Neural cell (in vitro differentiated cells): ENCODE results near the gene QKI. TPM values are rescaled to one million over a fixed set of nuclear protein-coding genes. Genes with fewer than 3 reads are reported as not detected.
"Not testable (repeated sequence)": the region's sequence is repeated elsewhere in the genome, so short reads cannot be mapped to it uniquely, and the experiment has no call there.

Experiments used
- H2AFZ ChIP-seq: fragments of 200-600, 300-800 bp; sonication (generic), shearing (Covaris generic); 2 replicates; pipeline ENCODE4 v1.6.0; 2014; ENCODE audit warnings: low read depth, mild to moderate bottlenecking, antibody characterized with exemption, low read length, moderate library complexity
- H3F3A ChIP-seq: fragments of 200-600 bp; shearing (Covaris generic); 2 replicates; pipeline ENCODE4 v1.6.1; 2016; ENCODE audit warnings: mild to moderate bottlenecking, moderate library complexity, mixed read lengths, antibody characterized with exemption, low read length; ENCODE audit not compliant: insufficient read depth, poor library complexity, severe bottlenecking
- H3K27ac ChIP-seq: fragments of 200-600, 300-800 bp; sonication (generic), shearing (Covaris generic); 2 replicates; pipeline ENCODE4 v1.5.1; 2014; ENCODE audit warnings: mild to moderate bottlenecking, low read length, moderate library complexity
- H3K27me3 ChIP-seq: fragments of 300-800, 200-600 bp; sonication (generic), shearing (Covaris generic); 2 replicates; pipeline ENCODE4 v1.6.0; 2014; ENCODE audit warnings: mild to moderate bottlenecking, low read depth, low read length, moderate library complexity; ENCODE audit not compliant: insufficient read depth
- H3K36me3 ChIP-seq: fragments of 300-800, 200-600 bp; sonication (generic), shearing (Covaris generic); 2 replicates; pipeline ENCODE4 v1.5.1; 2014; ENCODE audit warnings: mild to moderate bottlenecking, antibody characterized with exemption, low read length, moderate library complexity; ENCODE audit not compliant: insufficient read depth
- H3K4me2 ChIP-seq: fragments of 300-800, 200-600 bp; sonication (generic), shearing (Covaris generic); 2 replicates; pipeline ENCODE4 v1.6.0; 2014; ENCODE audit warnings: mild to moderate bottlenecking, low read length
- H3K4me3 ChIP-seq: fragments of 300-800, 200-600 bp; sonication (generic), shearing (Covaris generic); 2 replicates; pipeline ENCODE4 v1.5.1; 2014; ENCODE audit warnings: mild to moderate bottlenecking, low read length, moderate library complexity
- H3K79me2 ChIP-seq: fragments of 200-600 bp; shearing (Covaris generic); replicated peaks from 2 replicates; pipeline ENCODE4 v1.6.0; 2014; ENCODE audit warnings: mild to moderate bottlenecking, low read length, moderate library complexity; ENCODE audit not compliant: insufficient read depth
- H3K9ac ChIP-seq: fragments of 300-800, 200-600 bp; sonication (generic), shearing (Covaris generic); 2 replicates; pipeline ENCODE4 v1.6.1; 2016; ENCODE audit warnings: mild to moderate bottlenecking, low read length, mixed read lengths
- H3K9me2 ChIP-seq: fragments of 200-600 bp; shearing (Covaris generic); 2 replicates; pipeline ENCODE4 v1.6.1; 2016; ENCODE audit warnings: mild to moderate bottlenecking, low read length, mixed read lengths; ENCODE audit not compliant: insufficient read depth
- H3K9me3 ChIP-seq: fragments of 200-600, 300-800 bp; sonication (generic), shearing (Covaris generic); 2 replicates; pipeline ENCODE4 v1.6.1; 2016; ENCODE audit warnings: mild to moderate bottlenecking, mixed run types, low read length, moderate library complexity, mixed read lengths
- H4K20me1 ChIP-seq: fragments of 200-600 bp; shearing (Covaris generic); 2 replicates; pipeline ENCODE4 v1.6.1; 2016; ENCODE audit warnings: mild to moderate bottlenecking, mixed run types; ENCODE audit not compliant: insufficient read depth
- EP300 ChIP-seq: fragments of 450-650 bp; conservative IDR thresholded peaks from 2 replicates; pipeline ENCODE4 v1.6.1; 2014; ENCODE audit warnings: antibody characterized with exemption, mild to moderate bottlenecking, moderate library complexity; ENCODE audit not compliant: poor library complexity, severe bottlenecking
- EZH2 ChIP-seq: fragments of 200-600, 300-800 bp; shearing (Covaris generic), sonication (generic); IDR thresholded peaks from 2 replicates; pipeline ENCODE4 v1.6.1; 2014; ENCODE audit warnings: antibody characterized with exemption, low read length, borderline replicate concordance, mild to moderate bottlenecking; ENCODE audit not compliant: insufficient read depth, poor library complexity, severe bottlenecking
- MXI1 ChIP-seq: fragments of 450-650 bp; conservative IDR thresholded peaks from 2 replicates; pipeline ENCODE4 v1.6.1; 2014; ENCODE audit warnings: antibody characterized with exemption, mild to moderate bottlenecking; ENCODE audit not compliant: poor library complexity, severe bottlenecking
- POLR2AphosphoS5 ChIP-seq: IDR thresholded peaks from 2 replicates; pipeline ENCODE4 v1.6.1; 2012
- RAD21 ChIP-seq: fragments of 450-650 bp; conservative IDR thresholded peaks from 2 replicates; pipeline ENCODE4 v1.6.1; 2014; ENCODE audit warnings: antibody characterized with exemption, mild to moderate bottlenecking, moderate library complexity
- SMC3 ChIP-seq: fragments of 450-650 bp; conservative IDR thresholded peaks from 2 replicates; pipeline ENCODE4 v1.6.1; 2014; ENCODE audit warnings: antibody characterized with exemption, mild to moderate bottlenecking, moderate library complexity; ENCODE audit not compliant: poor library complexity
- TAF1 ChIP-seq: IDR thresholded peaks from 2 replicates; pipeline ENCODE4 v1.6.1; 2012; ENCODE audit warnings: low read depth
- polyA plus RNA-seq: library from polyadenylated mRNA; depleted of rRNA; stranded (reverse); fragments of >200 nt; gene quantifications from 2 replicates; pipeline ENCODE4 v1.2.3, GENCODE V29; 2014
- TF ChIP-seq, protein P1 (sequence below): fragments of 450-650 bp; IDR thresholded peaks from 2 replicates; pipeline ENCODE4 v1.5.1; 2014; ENCODE audit warnings: antibody characterized with exemption, mild to moderate bottlenecking, moderate library complexity; ENCODE audit not compliant: poor library complexity, severe bottlenecking
- TF ChIP-seq, protein P2 (sequence below): IDR thresholded peaks from 2 replicates; pipeline ENCODE4 v1.6.1; 2012; ENCODE audit warnings: borderline replicate concordance

QKI gene
- polyA plus RNA-seq, 1 donor from 2014 or later: 39.0 TPM

DNA sequence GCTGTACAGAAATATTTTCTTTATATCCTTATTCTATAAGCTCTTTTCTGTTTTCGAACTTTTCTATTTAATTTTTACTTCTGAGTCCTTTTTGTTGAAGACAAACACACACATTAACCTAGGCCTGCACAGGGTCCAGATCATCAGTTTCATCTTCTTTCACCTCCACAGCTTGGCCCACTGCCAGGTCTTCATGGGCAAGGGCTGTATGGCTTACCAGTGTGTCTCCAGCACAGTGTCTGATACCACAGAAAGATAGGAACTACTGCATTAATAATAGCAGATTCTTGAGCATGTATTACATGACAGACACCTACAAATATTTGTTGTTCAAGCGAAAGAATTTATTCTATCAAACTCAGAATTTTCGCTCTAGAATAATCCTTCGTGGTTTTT, 24.4 kb downstream of the QKI start:
- no peaks in the 10 kb centered on the region for H3K9me3 ChIP-seq
- no peak for TF ChIP-seq POLR2AphosphoS5
- no peak for TF ChIP-seq EZH2
- no peak for TF ChIP-seq RAD21
- no peak for TF ChIP-seq TAF1
- no peaks in the 10 kb centered on the region for H3K27me3 ChIP-seq
- no peak overlapping the region for H3K4me2 ChIP-seq
- peaks cover 4% of the 10 kb centered on the region for H4K20me1 ChIP-seq
- no peak overlapping the region for H3K4me3 ChIP-seq
- peaks cover 100% of the 10 kb centered on the region for H3K79me2 ChIP-seq
- no peaks in the 10 kb centered on the region for H3F3A ChIP-seq
- no peaks in the 10 kb centered on the region for H3K36me3 ChIP-seq
- no peak overlapping the region for H3K27ac ChIP-seq
- H3K9ac ChIP-seq: no peak overlapping the region
- H3K9me2 ChIP-seq: no peaks in the 10 kb centered on the region
- H2AFZ ChIP-seq: no peak overlapping the region

DNA sequence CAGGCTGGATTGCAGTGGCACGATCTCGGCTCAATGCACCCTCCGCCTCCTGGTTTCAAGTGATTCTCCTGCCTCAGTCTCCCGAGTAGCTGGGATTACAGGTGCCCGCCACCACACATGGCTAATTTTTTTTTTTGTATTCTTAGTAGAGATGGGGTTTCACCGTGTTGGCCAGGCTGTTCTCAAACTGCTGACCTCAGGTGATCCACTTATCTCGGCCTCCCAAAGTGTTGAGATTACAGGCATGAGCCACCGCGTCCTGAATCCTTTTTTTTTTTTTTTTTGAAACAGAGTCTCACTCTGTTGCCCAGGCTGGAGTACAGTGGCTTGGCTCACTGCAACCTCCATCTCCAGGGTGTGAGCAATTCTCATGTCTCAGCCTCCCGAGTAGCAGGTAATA, 24.9 kb downstream of the QKI start:
- H3F3A ChIP-seq, H3K9me3 ChIP-seq, H3K4me2 ChIP-seq, H3K36me3 ChIP-seq, H3K9me2 ChIP-seq, H3K4me3 ChIP-seq, H2AFZ ChIP-seq, H3K27ac ChIP-seq, H3K27me3 ChIP-seq, H3K9ac ChIP-seq, H4K20me1 ChIP-seq: not testable (repeated sequence)
- H3K79me2 ChIP-seq: peaks cover 100% of the 10 kb centered on the region

DNA sequence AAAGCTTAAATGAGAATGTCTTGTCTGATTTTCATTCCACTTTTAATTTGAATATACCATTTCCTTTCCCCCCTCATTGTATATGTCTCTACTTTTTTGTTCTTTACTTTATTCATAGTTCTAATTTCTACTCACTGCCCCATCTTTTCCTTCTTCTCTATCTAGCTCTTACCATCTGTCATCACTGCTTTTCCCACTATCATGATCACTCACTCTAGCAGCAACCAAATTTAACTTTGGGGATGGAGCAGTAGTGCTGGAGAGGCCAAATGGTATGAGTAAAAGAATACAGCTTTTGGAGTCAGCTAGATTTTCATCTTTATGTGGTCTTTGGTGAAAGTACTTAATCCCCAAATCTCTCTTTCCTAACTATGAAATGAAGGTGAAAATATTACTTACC, 25.5 kb downstream of the QKI start:
- H3K27ac ChIP-seq: no peak overlapping the region
- H2AFZ ChIP-seq: no peak overlapping the region
- no peaks in the 10 kb centered on the region for H3K9me3 ChIP-seq
- no peak overlapping the region for H3K4me3 ChIP-seq
- H3K4me2 ChIP-seq: no peak overlapping the region
- no peaks in the 10 kb centered on the region for H3K27me3 ChIP-seq
- TF ChIP-seq RAD21 (no peak), EP300 (no peak)
- TF ChIP-seq, protein P1, sequence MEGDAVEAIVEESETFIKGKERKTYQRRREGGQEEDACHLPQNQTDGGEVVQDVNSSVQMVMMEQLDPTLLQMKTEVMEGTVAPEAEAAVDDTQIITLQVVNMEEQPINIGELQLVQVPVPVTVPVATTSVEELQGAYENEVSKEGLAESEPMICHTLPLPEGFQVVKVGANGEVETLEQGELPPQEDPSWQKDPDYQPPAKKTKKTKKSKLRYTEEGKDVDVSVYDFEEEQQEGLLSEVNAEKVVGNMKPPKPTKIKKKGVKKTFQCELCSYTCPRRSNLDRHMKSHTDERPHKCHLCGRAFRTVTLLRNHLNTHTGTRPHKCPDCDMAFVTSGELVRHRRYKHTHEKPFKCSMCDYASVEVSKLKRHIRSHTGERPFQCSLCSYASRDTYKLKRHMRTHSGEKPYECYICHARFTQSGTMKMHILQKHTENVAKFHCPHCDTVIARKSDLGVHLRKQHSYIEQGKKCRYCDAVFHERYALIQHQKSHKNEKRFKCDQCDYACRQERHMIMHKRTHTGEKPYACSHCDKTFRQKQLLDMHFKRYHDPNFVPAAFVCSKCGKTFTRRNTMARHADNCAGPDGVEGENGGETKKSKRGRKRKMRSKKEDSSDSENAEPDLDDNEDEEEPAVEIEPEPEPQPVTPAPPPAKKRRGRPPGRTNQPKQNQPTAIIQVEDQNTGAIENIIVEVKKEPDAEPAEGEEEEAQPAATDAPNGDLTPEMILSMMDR: no peak
- peaks cover 8% of the 10 kb centered on the region for H4K20me1 ChIP-seq
- no peaks in the 10 kb centered on the region for H3K9me2 ChIP-seq
- H3K79me2 ChIP-seq: peaks cover 100% of the 10 kb centered on the region
- H3F3A ChIP-seq: no peaks in the 10 kb centered on the region
- H3K36me3 ChIP-seq: no peaks in the 10 kb centered on the region
- no peak overlapping the region for H3K9ac ChIP-seq

DNA sequence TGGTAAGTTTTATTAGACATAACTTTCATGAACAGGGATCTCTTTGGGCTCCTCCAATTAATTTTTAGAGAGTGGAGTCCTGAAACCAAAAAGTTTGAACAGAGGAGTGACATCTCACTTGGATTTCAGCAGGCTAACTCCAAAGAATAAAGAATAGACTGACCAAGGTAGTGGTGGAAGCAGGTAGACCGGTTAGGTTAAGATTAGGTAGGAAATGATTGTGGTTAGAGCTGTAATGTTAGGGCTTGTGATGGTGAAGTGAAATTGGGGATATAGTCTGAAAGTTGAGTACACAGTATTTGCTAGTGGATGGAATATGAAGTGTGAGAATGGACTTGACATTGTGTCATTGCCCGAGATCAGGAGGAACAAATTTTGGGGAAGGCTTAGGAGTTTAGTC, 27.8 kb downstream of the QKI start:
- Histone ChIP-seq H3K79me2 (peaks cover 100% of the 10 kb centered on the region), H4K20me1 (peaks cover 8% of the 10 kb centered on the region), H3K4me3 (no peak overlapping the region), H3F3A (no peaks in the 10 kb centered on the region), H3K27ac (no peak overlapping the region), H2AFZ (no peak overlapping the region), H3K9ac (no peak overlapping the region), H3K27me3 (no peaks in the 10 kb centered on the region), H3K9me2 (no peaks in the 10 kb centered on the region), H3K9me3 (no peaks in the 10 kb centered on the region), H3K36me3 (no peaks in the 10 kb centered on the region), H3K4me2 (no peak overlapping the region)
- TF ChIP-seq, protein P2, sequence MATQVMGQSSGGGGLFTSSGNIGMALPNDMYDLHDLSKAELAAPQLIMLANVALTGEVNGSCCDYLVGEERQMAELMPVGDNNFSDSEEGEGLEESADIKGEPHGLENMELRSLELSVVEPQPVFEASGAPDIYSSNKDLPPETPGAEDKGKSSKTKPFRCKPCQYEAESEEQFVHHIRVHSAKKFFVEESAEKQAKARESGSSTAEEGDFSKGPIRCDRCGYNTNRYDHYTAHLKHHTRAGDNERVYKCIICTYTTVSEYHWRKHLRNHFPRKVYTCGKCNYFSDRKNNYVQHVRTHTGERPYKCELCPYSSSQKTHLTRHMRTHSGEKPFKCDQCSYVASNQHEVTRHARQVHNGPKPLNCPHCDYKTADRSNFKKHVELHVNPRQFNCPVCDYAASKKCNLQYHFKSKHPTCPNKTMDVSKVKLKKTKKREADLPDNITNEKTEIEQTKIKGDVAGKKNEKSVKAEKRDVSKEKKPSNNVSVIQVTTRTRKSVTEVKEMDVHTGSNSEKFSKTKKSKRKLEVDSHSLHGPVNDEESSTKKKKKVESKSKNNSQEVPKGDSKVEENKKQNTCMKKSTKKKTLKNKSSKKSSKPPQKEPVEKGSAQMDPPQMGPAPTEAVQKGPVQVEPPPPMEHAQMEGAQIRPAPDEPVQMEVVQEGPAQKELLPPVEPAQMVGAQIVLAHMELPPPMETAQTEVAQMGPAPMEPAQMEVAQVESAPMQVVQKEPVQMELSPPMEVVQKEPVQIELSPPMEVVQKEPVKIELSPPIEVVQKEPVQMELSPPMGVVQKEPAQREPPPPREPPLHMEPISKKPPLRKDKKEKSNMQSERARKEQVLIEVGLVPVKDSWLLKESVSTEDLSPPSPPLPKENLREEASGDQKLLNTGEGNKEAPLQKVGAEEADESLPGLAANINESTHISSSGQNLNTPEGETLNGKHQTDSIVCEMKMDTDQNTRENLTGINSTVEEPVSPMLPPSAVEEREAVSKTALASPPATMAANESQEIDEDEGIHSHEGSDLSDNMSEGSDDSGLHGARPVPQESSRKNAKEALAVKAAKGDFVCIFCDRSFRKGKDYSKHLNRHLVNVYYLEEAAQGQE: no peak
- no peak for TF ChIP-seq TAF1
- TF ChIP-seq SMC3: no peak
- no peak for TF ChIP-seq EP300
- TF ChIP-seq, protein P1: no peak
- TF ChIP-seq EZH2: no peak
- TF ChIP-seq MXI1: no peak
- TF ChIP-seq POLR2AphosphoS5: no peak
- TF ChIP-seq RAD21: no peak
